A549 (cell line): ENCODE results near the gene HSH2D.

ENCODE experiments used
- CTCF ChIP-seq: fragments of >200 bp; sonication (Bioruptor Twin); formaldehyde crosslinking; IDR thresholded peaks from 3 replicates; pipeline ENCODE4 v1.5.1; 2016
- HDAC2 ChIP-seq: fragments of 200-600 bp; sonication (generic); IDR thresholded peaks from 2 replicates; pipeline ENCODE4 v1.6.1; 2016
- JUNB ChIP-seq: fragments of >200 bp; sonication (Bioruptor Twin); formaldehyde crosslinking; IDR thresholded peaks from 2 replicates; pipeline ENCODE4 v1.6.1; 2016
- MAX ChIP-seq: IDR thresholded peaks from 2 replicates; pipeline ENCODE4 v1.6.1; 2012
- NR3C1 ChIP-seq: fragments of >200 bp; sonication (Bioruptor Twin); formaldehyde crosslinking; IDR thresholded peaks from 3 replicates; pipeline ENCODE4 v1.6.1; 2017
- POLR2A ChIP-seq: IDR thresholded peaks from 2 replicates; pipeline ENCODE4 v1.6.1; 2012; ENCODE audit warnings: mild to moderate bottlenecking, low read length
- REST ChIP-seq: fragments of 200-600 bp; sonication (generic); IDR thresholded peaks from 2 replicates; pipeline ENCODE4 v1.6.1; 2016; ENCODE audit warnings: antibody characterized with exemption, mild to moderate bottlenecking, moderate library complexity
- USF2 ChIP-seq: fragments of 450-650 bp; IDR thresholded peaks from 2 replicates; pipeline ENCODE4 v1.6.1; 2014; ENCODE audit warnings: antibody characterized with exemption

GRCh38 chr19:16168465-16169081, 25.1 kb downstream of the HSH2D start:
- TF ChIP-seq CTCF (no peak), POLR2A (no peak), USF2 (peak; percentile 87), REST (no peak), HDAC2 (no peak), NR3C1 (no peak), JUNB (no peak), MAX (no peak)
